ENCODE data around the gene GGA1. TPM values are rescaled to one million over a fixed set of nuclear protein-coding genes. Genes with fewer than 3 reads are reported as not detected.

GGA1 gene
- total RNA-seq, 2 experiments from 2014 or later = 57.0 to 60.9 TPM

DNA sequence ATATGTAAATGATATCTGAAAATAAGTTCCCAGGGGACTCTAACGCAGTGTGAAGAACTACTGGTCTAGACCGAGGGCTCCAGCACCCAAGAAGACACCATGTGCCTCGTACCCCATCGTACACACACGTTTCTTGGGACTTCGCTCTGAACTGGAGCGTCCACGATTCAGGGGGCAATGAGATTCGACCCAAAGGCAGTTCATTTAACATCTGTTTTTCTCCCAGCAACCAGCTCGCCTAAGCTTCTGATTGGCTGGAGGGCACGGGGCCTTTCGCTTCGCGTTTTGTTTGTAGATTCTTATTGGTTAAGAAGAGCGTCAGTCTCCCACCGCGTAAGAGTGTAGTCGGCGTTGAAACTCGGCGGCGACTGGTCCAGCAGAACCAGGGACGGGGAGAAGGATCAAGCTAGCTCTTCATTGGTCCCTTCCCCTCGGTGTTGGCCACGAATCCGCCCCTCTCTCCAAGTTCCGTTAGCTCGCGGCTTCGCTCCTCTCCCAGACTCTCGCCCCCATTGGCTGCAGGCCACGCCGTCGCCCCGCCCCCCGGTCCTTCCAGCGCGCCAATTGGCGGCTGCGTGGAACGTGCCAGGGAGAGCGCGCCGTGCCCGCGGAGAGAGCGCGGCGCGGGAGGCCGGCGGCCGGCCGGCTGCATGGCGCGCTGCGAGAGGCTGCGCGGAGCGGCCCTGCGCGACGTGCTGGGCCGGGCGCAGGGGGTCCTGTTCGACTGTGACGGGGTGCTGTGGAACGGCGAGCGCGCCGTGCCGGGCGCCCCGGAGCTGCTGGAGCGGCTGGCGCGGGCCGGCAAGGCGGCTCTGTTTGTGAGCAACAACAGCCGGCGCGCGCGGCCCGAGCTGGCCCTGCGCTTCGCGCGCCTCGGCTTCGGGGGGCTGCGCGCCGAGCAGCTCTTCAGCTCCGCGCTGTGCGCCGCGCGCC, 49.8 kb downstream of the GGA1 start, which contains the start of gene PDXP:
PDXP (plus strand) TSS at position 591 of the 933 bp plus-strand sequence; CDS start at position 651, 60 bp downstream.
- Mint-ChIP-seq H3K27ac (peak within 1 kb of the TSS; percentile 91), H3K9me3 (no peaks in the 10 kb centered on the region), H3K36me3 (ENCODE audit: low read depth) (peaks cover 33% of the 10 kb centered on the region), H3K4me3 (peak within 1 kb of the TSS; percentile 91), H3K27me3 (no peaks in the 10 kb centered on the region), H3K4me1 (ENCODE audit: low read depth) (peaks cover 44% of the 10 kb centered on the region)
- intact Hi-C loops (cut with DNase I, micrococcal nuclease) = loop anchor here (1.0 to 2.0 kb wide), 3 partner anchors 16 to 19 kb away; no protein-coding TSS in a partner anchor
- ATAC-seq (ENCODE audit: poor library complexity) = peak; percentile 94
- no peaks in the 10 kb centered on the region for H3K27me3 ChIP-seq (ENCODE audit: control insufficient read depth in 1 of 2, insufficient read depth in 2 of 2, low read length in 2 of 2)
- peak; percentile 96 to 99 (median 99) for DNase-seq
- peaks cover 35% of the 10 kb centered on the region for H3K4me1 ChIP-seq (ENCODE audit: insufficient read depth, low read length)
- H3K36me3 ChIP-seq (ENCODE audit: insufficient read depth, low read length) = peaks cover 13% of the 10 kb centered on the region
- no peak for TF ChIP-seq CTCF (IDR thresholded peaks at IDR 0.05)
- ChIA-PET CTCF (interaction anchor here (0.9 to 5.6 kb wide), 8 partner anchors 13 to 91 kb away, joined by 3 to 63 read pairs (median 6); partner anchors contain the start of gene LGALS1), POLR2A (interaction anchor here (0.6 to 9.8 kb wide), 22 partner anchors 8 to 882 kb away, joined by 3 to 256 read pairs (median 6); partner anchors contain the start of genes ANKRD54, GCAT, GGA1 and IFT27)
- H3K27ac ChIP-seq (ENCODE audit: low read depth in 1 of 2, low read length in 2 of 2) = peak within 1 kb of the TSS; percentile 48 to 78
- H3K4me3 ChIP-seq (ENCODE audit: low read length) = peak within 1 kb of the TSS; percentile 65
- no peaks in the 10 kb centered on the region for H3K9me3 ChIP-seq (ENCODE audit: control insufficient read depth in 1 of 2, insufficient read depth in 1 of 2, low read length in 2 of 2)

- peak overlapping the region; percentile 61 for H3K27ac Mint-ChIP-seq
- DNase-seq = peak in 4 of 14 experiments; percentile 28 to 65 (median 44)
- Histone ChIP-seq H3K27ac (ENCODE audit: low read depth in 1 of 2, low read length in 2 of 2) (no peak overlapping the region), H3K4me3 (ENCODE audit: low read length) (peak overlapping the region; percentile 65), H3K9me3 (ENCODE audit: control insufficient read depth in 1 of 2, insufficient read depth in 1 of 2, low read length in 2 of 2) (no peaks in the 10 kb centered on the region), H3K4me1 (ENCODE audit: insufficient read depth, low read length) (peaks cover 35% of the 10 kb centered on the region), H3K36me3 (ENCODE audit: insufficient read depth, low read length) (peaks cover 6% of the 10 kb centered on the region), H3K27me3 (ENCODE audit: control insufficient read depth in 1 of 2, insufficient read depth in 2 of 2, low read length in 2 of 2) (no peaks in the 10 kb centered on the region)
- TF ChIP-seq CTCF (IDR thresholded peaks at IDR 0.05) = no peak
- ChIA-PET POLR2A (interaction anchor here (0.6 to 9.8 kb wide), 13 partner anchors 10 to 848 kb away, joined by 3 to 256 read pairs (median 12); partner anchors contain the start of genes GGA1, LGALS1, MICALL1 and SH3BP1), CTCF (interaction anchor here (1.0 to 5.6 kb wide), 7 partner anchors 12 to 67 kb away, joined by 3 to 63 read pairs (median 9); partner anchors contain the start of gene LGALS1)
- peak overlapping the region; percentile 71 for H3K4me3 Mint-ChIP-seq
- peaks cover 46% of the 10 kb centered on the region for H3K4me1 Mint-ChIP-seq (ENCODE audit: low read depth)
- H3K27me3 Mint-ChIP-seq = no peaks in the 10 kb centered on the region
- intact Hi-C loops (cut with DNase I, micrococcal nuclease) = loop anchor here (2.0 kb wide), 2 partner anchors 16 to 18 kb away; no protein-coding TSS in a partner anchor
- no peak for ATAC-seq (ENCODE audit: poor library complexity)
- H3K36me3 Mint-ChIP-seq (ENCODE audit: low read depth) = peaks cover 24% of the 10 kb centered on the region
- no peaks in the 10 kb centered on the region for H3K9me3 Mint-ChIP-seq
These were observed 50.6 kb downstream of the GGA1 start for GRCh38 chr22:37659066-37659896.
